HuH-7.5 (cell line): ENCODE results near the gene STON1.
A peak's percentile ranks its signal among the peaks of the same experiment; 100 is the strongest.
"Not testable (repeated sequence)": the region's sequence is repeated elsewhere in the genome, so short reads cannot be mapped to it uniquely, and the experiment has no call there.

ENCODE experiments used
- DNase-seq: peaks from one replicate; pipeline ENCODE4 v3.0.0; 2011; ENCODE audit warnings: low spot score

Gene STON1

GRCh38 chr2:48527226-48527885, 2.6 kb upstream of the STON1 start:
- no peak for DNase-seq

DNA sequence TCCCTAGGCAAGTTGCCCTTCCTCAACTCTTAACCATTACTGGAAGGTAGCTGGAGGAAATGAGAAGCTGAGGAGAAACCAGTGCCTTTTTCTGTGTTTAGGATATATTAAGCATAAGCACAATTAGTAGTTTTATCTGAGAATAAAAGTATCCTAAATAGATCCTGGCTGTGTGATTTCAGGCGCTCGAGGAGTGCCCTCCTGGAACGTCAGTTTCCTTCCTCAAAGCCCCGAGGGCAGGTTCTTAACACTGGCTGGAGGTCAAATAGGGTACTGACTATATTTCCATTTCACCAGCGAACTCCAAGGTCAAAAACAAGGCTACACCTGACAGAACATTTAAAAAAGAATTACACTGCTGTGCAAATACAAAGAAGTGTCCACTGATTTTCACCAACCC, 1.5 kb upstream of the STON1 start:
- no peak for DNase-seq

DNA sequence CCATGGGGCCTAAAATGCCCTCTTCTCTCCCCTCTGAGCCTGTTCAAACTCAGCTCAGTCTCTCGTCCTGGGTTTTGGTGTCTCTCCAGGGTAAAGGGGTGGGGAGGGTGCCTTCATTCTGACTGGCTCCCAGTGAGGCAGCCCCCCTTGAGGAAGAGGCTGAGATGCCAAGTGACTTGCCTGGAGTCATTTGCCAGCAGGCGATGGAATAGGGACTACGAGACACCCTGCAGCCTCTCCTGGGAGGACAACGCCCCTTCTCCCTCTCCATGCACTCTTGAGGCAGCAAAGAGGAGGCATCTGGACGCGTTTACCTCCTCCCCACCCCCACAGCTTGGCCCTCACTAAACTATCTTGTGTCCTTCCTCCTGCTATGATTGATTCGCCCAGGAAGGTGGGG, 760 bp upstream of the STON1 start:
- no peak for DNase-seq

DNA sequence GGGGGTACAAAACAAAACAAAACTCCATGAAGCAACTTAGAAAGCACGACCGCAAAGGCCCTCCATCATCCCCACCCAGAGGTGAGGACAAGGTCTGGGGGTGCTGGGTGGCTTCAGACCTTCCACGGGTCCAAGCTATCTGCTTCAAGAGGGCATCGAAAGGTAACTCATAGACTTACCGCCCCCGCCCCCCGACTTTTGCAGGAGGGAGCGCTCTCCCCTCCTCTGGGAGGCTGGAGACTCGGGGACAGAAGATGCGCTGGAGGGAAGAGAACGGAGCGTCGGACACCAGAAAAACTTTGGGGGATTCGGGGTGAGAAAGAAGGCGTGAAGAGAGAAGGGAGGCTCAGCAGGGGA, 300 bp upstream of the STON1 start:
- no peak for DNase-seq

- peak; percentile 41 for DNase-seq
Measured at GRCh38 chr2:48531141-48531648, 1.2 kb downstream of the STON1 start.

GRCh38 chr2:48532174-48532573, 2.2 kb downstream of the STON1 start:
- no peak for DNase-seq

GRCh38 chr2:48532824-48533223, 2.9 kb downstream of the STON1 start:
- DNase-seq: no peak

DNA sequence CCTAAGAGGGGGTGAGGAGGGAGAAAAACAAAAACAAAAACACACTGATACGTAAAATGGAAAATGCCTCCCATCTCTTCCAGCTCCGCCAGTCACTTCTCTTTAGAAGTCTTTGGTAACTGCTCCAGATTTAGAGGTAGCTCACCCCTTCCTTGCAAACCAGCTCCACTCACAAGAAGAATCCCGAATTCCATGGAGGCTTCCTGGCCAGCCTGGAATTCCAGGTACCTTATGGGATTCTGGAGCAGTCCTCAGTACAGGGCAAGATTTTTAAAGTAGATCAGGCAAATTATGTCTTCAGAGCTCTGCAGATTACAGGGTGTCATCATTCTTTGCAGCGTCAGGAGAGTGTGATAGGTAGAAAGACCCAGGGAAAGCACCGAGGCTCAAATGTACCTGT, 4.8 kb downstream of the STON1 start:
- no peak for DNase-seq

DNA sequence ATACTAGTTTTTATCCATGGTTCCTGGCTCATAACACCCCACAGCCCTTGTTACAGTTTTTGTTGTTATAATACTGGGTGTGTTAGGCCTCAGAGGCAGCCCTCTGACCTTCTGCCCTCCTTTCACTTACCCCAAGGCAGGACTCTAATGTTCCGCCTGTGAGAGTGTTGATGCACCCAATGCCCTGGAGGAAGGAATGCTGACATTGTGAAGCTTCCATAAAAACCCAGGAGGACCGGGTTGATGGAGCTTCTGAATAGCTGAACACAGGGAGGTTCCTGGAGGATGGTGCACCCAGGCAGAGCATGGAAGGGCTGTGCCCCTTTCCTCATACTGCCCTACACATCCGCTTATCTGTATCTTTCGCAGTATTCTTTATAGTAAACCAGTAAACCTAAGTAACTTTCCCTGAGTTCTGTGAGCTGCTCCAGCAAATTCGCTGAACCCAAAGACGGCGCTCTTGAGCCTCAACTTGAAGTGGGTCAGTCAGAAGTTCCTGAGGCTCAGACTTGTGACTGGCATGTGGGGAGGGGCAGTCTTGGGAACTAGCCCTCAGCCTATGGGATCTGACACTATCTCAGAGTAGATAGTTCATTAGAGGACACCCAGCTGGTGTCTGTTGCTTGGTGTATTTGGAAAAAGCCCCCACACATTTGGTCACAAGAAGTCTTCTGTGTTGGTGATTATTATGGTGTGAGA, 10.4 kb downstream of the STON1 start:
- DNase-seq: no peak

DNA sequence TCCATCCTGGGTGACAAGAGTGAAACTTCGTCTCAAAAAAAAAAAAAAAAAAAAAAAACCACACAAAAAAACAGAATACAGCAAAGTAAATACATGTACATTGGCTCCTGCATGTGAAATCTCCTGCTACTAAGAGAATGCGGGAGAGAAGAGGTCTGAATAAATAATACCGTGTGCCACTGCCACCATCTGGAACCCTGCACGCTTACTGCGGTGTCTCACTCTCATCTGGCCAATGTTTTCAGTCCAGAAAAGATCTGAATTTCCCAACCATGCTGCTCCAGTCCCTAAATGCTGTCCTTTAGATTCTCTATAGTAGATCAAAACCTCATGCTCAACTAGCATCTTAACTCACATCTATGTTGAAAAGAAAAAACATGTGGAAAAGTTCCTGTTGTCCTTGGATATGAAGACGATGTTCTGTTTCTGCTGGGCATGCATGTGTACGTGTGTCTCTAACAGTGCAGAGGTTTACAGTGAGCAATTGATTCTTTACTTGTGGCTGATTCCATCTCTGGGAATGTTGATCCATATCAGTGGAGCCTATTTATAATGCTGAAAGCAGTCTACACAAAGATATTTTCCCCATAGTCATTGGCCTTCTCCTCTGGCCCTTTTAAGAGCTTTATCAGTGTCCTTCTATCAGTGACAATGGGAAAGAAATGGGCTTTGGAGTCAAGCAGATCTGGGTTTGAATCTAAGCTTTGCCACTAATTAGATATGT, 11.9 kb downstream of the STON1 start:
- no peak for DNase-seq

- DNase-seq: no peak
Measured at GRCh38 chr2:48543895-48544294, 13.9 kb downstream of the STON1 start.

GRCh38 chr2:48545244-48545643, 15.3 kb downstream of the STON1 start:
- no peak for DNase-seq

DNA sequence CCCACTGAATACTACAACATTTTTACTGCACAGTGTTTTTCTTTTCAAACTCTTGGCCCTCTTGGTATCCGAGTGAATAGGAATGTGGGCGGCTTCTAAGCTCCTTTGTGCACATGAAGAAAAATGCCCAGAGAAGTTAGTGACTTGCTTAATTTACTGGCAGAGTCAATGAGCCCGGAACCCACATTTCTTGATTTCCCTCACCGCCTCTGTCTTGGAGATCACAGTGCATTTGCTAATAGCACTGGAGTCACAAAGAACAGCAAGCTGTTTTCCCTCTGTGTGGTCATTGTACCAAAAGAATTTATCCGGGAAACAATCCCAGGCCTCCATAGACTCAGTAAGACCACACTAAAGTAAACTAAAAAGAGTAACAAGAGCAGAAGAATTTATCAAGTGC, 18.9 kb downstream of the STON1 start:
- DNase-seq: no peak

GRCh38 chr2:48549972-48550371, 20.0 kb downstream of the STON1 start:
- no peak for DNase-seq

- DNase-seq: no peak
Measured at GRCh38 chr2:48551548-48551947, 21.6 kb downstream of the STON1 start.

GRCh38 chr2:48555071-48555470, 25.1 kb downstream of the STON1 start:
- not testable (repeated sequence) for DNase-seq

DNA sequence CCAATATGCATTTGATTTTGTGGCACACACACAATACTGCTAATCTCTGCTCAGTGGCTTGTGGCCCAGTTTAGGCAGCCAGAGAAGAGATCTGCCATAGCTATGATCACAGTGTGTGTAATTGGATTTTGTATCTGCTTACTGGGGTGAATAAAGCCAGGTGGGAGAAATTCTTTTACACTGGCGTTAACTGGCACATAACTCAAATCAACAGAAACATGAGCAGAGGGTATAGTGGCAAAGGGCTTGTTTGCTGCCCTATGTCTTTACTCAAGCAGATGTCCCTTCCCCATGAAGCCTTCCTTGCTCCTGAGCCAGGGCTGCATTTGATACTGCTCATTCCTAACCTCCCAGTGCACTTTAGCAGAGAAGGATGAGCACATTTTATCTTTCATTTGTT, 28.5 kb downstream of the STON1 start:
- DNase-seq: no peak

GRCh38 chr2:48560546-48561209, 30.7 kb downstream of the STON1 start:
- no peak for DNase-seq

- no peak for DNase-seq
Measured at GRCh38 chr2:48562281-48562680, 32.3 kb downstream of the STON1 start.

- no peak for DNase-seq
Measured at GRCh38 chr2:48566592-48567310, 36.8 kb downstream of the STON1 start.

GRCh38 chr2:48567671-48568070, 37.7 kb downstream of the STON1 start:
- no peak for DNase-seq

- DNase-seq: no peak
Measured at GRCh38 chr2:48568547-48568946, 38.6 kb downstream of the STON1 start.
